ENCODE data around the gene PIP4K2C.

Gene PIP4K2C

DNA sequence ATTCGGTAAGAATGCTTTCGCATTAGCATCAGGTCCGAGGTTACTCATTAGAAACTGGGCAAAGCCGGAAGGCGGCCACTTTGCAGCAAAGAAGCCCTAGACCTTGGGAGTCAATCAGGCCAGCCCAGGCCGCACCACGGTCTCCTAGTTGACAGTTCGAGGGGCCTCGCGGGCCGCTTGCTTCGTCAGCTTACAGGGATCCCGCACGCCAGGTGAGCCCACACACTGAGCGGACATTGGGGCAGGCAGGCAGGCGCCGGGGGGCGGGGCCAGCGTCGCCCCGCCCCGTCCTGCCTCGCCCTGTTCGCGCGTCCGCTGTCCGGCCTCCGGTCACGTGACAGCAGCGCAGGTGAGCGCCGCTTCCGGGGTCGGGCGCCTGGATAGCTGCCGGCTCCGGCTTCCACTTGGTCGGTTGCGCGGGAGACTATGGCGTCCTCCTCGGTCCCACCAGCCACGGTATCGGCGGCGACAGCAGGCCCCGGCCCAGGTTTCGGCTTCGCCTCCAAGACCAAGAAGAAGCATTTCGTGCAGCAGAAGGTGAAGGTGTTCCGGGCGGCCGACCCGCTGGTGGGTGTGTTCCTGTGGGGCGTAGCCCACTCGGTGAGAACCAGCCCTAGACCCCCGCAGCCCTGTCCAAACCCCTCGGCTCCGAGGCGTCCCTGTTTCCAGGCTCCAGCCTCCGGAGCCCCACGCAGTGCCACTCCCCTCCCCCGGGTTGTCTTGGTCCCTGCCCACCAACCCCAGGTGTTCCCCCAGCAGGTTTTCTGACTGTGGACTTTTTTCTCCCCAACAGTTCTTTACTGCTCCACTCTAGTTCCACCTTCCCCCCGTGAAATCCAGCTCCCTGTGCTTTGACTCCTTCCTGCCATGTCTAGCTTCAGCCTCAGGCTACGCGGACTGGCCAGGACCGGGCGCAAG lies at the start of gene PIP4K2C:
TSS of gene PIP4K2C (plus strand) at position 329 of the 918 bp plus-strand sequence. CDS start at position 427, 98 bp downstream.
- TF ChIP-seq, protein P1, sequence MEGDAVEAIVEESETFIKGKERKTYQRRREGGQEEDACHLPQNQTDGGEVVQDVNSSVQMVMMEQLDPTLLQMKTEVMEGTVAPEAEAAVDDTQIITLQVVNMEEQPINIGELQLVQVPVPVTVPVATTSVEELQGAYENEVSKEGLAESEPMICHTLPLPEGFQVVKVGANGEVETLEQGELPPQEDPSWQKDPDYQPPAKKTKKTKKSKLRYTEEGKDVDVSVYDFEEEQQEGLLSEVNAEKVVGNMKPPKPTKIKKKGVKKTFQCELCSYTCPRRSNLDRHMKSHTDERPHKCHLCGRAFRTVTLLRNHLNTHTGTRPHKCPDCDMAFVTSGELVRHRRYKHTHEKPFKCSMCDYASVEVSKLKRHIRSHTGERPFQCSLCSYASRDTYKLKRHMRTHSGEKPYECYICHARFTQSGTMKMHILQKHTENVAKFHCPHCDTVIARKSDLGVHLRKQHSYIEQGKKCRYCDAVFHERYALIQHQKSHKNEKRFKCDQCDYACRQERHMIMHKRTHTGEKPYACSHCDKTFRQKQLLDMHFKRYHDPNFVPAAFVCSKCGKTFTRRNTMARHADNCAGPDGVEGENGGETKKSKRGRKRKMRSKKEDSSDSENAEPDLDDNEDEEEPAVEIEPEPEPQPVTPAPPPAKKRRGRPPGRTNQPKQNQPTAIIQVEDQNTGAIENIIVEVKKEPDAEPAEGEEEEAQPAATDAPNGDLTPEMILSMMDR (IDR thresholded peaks at IDR 0.05; ENCODE audit: extremely low read depth, missing control alignments): no peak
- peak; percentile 95 for DNase-seq (ENCODE audit: low spot score)

DNA sequence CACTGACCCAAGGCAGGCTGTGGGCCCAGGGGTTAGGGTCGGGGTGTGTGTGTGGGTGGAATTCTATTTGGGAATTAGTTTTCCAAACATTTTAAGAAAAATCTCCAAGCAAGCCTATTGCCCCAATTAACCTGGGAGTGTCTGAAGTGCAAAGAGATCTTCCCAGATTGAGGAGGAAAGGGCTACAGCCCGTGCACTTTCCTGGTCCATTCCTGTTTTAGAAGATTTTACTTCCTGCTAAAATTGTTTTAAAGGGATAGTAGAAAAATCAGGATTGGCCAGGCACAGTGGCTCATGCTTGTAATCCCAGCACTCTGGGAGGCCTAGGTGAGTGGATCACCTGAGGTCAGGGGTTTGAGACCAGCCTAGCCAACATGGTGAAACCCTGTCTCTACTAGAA lies 49.3 kb upstream of the PIP4K2C start:
- DNase-seq (ENCODE audit: low spot score): no peak
- TF ChIP-seq, protein P1 (IDR thresholded peaks at IDR 0.05; ENCODE audit: extremely low read depth, missing control alignments): no peak

DNA sequence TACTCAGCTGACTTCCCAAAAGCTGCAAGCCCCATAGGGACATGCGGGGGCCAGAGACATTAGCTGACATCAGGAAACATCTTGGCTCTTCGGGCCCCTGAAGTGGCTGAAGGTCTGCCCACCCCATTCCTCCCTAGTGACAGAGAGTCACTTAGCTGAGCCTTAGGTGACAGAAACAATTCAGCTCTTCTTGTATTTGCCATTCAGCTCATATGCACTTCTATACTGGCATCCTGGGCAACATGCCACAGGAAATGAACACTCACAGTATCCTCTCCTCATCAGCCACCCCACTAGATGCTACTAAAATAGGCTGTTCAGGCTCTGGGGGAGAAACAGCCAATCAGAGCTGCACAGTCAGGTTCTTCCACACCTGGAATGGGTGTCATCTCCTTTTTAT lies 47.4 kb upstream of the PIP4K2C start:
- TF ChIP-seq, protein P1 (IDR thresholded peaks at IDR 0.05; ENCODE audit: extremely low read depth, missing control alignments): no peak
- no peak for DNase-seq (ENCODE audit: low spot score)

DNA sequence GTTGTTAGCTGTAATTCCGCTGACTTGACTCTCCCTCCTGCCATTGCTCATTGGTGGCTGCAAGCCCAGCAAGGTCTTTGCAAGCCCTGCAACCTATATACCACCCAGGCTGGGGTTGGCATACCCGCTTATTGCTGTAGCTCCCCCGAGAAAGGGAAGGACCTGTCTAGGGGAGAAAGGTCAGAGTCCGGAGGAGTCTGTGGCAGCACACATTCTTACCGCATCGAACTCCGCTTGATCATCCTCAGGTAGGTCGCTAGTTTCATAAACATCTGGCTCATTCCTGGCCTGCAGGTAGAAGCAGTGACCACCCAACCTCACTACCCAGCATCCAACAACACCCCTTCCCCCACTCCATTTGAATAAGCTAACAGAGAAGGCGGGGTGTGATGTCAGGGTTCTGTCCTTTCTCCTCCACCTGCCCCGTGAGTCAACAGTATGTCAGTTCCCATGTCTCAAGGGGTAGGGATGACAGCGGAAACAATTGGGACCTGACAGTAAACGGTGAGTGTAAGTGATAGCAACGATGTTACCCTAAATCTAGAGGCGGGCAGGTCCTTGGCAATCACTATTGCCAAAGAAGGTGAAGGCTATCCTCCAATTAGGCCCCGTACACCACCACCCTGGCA lies 45.1 kb upstream of the PIP4K2C start:
- TF ChIP-seq, protein P1 (IDR thresholded peaks at IDR 0.05; ENCODE audit: extremely low read depth, missing control alignments): no peak
- DNase-seq (ENCODE audit: low spot score): no peak

DNA sequence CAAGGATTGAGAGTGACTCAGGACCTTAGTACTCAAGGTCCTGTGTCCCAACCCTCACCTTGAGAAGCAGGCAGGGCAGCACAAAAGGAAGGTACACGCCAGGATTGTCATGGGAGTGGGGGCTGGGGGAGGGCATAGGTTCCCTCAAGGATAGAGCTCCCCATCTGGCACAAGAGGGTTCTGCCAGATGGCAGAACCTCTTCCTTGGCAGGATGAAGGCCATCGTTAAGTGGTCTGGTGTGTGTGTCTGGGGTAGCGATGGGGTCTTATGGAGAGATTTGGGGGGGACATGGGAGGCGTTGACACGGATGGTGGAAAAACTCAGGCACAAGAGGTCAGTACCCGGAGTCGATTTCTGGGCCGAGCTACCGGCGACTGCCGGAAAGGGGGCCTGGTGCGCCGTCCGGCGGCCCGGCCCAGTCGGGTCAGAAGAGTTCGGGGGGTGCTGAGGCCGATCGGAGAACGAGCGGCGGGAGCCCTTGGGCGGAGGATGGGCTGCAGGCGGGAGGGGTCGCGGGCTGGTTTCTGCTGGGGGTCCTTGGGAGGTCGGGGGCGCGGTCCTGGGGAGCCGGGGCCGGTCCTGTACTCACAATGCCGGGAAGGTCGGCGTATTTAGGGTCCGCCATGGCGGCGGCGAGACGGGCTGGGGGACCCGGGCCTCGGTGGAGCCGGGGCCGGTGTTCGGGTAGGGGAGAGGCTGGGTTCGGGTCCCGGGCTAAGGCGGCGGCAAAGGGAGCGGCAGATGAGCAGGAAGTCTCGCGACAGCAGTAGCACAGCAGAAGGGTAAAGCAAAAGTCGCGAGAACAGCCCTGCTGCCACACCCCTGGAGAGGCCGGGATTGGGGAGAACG lies 44.3 kb upstream of the PIP4K2C start, which contains the start of gene DCTN2:
TSS of gene DCTN2 (minus strand) at position 755 of the 850 bp plus-strand sequence. CDS start at position 626, 129 bp downstream.
- TF ChIP-seq, protein P1 (IDR thresholded peaks at IDR 0.05; ENCODE audit: extremely low read depth, missing control alignments): no peak
- DNase-seq (ENCODE audit: low spot score): peak; percentile 99

DNA sequence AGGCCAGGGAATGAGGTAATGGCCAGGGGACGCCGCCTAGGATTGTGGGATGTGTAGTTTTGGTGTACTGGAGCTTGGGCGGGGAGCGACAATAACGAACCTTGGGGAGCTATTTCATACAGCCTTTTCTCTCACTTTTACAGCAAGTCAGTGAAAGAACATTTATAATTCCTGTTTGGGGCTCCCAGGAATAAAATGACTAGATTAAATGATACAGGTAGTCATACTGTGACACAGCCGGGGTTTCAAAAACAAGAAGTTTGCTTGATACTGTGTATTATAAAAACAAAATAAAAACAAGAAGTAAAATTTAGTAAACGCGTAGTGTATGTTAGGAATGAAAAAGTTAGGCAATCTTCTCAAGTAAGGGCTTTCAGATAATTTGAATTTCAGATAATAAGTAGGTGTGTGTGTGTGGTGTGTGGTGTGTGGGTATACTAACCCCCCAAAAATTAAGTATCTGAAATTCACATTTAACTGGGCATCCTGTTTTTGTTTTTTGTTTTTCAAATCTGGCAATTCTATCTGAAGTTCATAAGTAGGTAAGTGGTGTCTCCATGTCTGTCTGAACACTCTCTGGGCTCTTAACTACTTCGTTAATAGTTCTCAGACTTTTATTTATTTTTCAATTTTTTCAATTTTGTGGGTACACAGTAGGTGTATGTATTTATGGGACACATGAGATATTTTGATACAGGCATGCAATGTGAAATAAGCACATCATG lies 43.5 kb upstream of the PIP4K2C start:
- no peak for DNase-seq (ENCODE audit: low spot score)
- TF ChIP-seq, protein P1 (IDR thresholded peaks at IDR 0.05; ENCODE audit: extremely low read depth, missing control alignments): no peak
